ENCODE measurements around the gene SLC28A3.

DNA sequence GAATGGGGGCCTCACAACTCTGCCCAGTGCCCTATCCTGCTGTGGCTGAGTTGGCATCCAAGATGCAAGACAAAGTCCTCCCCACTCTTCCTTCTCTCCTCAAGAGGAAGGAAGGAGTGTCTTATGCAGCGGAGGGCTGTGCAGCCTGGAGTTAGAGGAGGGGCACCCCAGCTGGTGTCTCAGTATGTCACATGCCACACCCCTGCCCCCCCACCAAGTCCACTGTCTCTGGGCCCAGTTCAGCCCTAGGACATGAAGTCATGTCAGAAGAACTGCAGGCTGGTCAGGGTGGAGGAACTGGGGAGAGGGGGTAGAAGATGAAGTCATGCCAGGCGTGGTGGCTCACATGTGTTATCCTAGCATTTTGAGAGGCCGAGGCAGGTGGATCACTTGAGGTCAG lies 28.0 kb upstream of the SLC28A3 start:
- no peak for TF ChIP-seq POLR2A (IDR thresholded peaks at IDR 0.05)
- TF ChIP-seq, protein P1, sequence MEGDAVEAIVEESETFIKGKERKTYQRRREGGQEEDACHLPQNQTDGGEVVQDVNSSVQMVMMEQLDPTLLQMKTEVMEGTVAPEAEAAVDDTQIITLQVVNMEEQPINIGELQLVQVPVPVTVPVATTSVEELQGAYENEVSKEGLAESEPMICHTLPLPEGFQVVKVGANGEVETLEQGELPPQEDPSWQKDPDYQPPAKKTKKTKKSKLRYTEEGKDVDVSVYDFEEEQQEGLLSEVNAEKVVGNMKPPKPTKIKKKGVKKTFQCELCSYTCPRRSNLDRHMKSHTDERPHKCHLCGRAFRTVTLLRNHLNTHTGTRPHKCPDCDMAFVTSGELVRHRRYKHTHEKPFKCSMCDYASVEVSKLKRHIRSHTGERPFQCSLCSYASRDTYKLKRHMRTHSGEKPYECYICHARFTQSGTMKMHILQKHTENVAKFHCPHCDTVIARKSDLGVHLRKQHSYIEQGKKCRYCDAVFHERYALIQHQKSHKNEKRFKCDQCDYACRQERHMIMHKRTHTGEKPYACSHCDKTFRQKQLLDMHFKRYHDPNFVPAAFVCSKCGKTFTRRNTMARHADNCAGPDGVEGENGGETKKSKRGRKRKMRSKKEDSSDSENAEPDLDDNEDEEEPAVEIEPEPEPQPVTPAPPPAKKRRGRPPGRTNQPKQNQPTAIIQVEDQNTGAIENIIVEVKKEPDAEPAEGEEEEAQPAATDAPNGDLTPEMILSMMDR (IDR thresholded peaks at IDR 0.05 in 4 of 5, conservative IDR thresholded peaks at IDR 0.05 in 1 of 5) = no peak
